A673 (cell line): ENCODE measurements around the gene GARIN6.

Source experiments
- EZH2 ChIP-seq: fragments of 200-600 bp; sonication (generic); IDR thresholded peaks from 2 replicates; pipeline ENCODE4 v1.6.1; 2017; ENCODE audit warnings: borderline replicate concordance, low read depth, mild to moderate bottlenecking, mixed read lengths, antibody characterized with exemption, low read length; ENCODE audit not compliant: poor library complexity, severe bottlenecking
- TF ChIP-seq, protein P1 (sequence below): fragments of 300-800, 200-600 bp; sonication (generic); conservative IDR thresholded peaks from 2 replicates; pipeline ENCODE4 v1.5.1; 2017; ENCODE audit warnings: low read depth, mild to moderate bottlenecking, antibody characterized with exemption, low read length, moderate library complexity, mixed read lengths

DNA sequence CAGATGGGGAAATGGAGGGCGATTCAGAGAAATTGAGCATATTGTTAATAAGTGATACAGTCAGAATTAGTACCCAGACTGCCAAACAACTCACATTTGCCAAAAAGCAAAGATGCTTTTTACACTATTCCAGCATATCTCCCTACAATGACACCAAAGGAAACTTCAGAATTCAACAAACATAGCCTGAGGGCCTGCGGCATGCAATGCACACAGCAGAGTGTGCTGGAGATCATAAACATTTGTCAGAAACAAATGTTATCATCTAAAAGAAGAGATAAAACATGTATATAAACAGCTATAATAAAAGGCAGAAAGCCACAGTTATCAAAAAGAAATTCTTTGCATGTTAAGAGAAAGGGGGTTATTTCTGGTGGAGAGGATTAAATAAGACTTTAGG is 20.1 kb upstream of the GARIN6 start:
- TF ChIP-seq, protein P1, sequence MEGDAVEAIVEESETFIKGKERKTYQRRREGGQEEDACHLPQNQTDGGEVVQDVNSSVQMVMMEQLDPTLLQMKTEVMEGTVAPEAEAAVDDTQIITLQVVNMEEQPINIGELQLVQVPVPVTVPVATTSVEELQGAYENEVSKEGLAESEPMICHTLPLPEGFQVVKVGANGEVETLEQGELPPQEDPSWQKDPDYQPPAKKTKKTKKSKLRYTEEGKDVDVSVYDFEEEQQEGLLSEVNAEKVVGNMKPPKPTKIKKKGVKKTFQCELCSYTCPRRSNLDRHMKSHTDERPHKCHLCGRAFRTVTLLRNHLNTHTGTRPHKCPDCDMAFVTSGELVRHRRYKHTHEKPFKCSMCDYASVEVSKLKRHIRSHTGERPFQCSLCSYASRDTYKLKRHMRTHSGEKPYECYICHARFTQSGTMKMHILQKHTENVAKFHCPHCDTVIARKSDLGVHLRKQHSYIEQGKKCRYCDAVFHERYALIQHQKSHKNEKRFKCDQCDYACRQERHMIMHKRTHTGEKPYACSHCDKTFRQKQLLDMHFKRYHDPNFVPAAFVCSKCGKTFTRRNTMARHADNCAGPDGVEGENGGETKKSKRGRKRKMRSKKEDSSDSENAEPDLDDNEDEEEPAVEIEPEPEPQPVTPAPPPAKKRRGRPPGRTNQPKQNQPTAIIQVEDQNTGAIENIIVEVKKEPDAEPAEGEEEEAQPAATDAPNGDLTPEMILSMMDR: no peak
- TF ChIP-seq EZH2: no peak
